ENCODE measurements around the gene ADARB2.
"Not testable (repeated sequence)": the region's sequence is repeated elsewhere in the genome, so short reads cannot be mapped to it uniquely, and the experiment has no call there.

The ADARB2 gene

GRCh38 chr10:1414893-1415292 lies 322.4 kb downstream of the ADARB2 start:
- DNase-seq = no peak

- DNase-seq = not testable (repeated sequence)
These were observed 323.0 kb downstream of the ADARB2 start for GRCh38 chr10:1414346-1414745.

- no peak for DNase-seq
These were observed 323.5 kb downstream of the ADARB2 start for GRCh38 chr10:1413823-1414222.

GRCh38 chr10:1413256-1413655 lies 324.1 kb downstream of the ADARB2 start:
- no peak for DNase-seq

- no peak for DNase-seq
These were observed 324.7 kb downstream of the ADARB2 start for GRCh38 chr10:1412531-1413189.

- no peak for DNase-seq
These were observed 325.4 kb downstream of the ADARB2 start for GRCh38 chr10:1411956-1412355.

- no peak for DNase-seq
These were observed 325.9 kb downstream of the ADARB2 start for GRCh38 chr10:1411451-1411850.

GRCh38 chr10:1410469-1411395 lies 326.6 kb downstream of the ADARB2 start:
- no peak for DNase-seq

GRCh38 chr10:1410032-1410431 lies 327.3 kb downstream of the ADARB2 start:
- DNase-seq = no peak

- no peak for DNase-seq
These were observed 327.9 kb downstream of the ADARB2 start for GRCh38 chr10:1409392-1409791.

GRCh38 chr10:1408651-1409367 lies 328.5 kb downstream of the ADARB2 start:
- DNase-seq = no peak

GRCh38 chr10:1406967-1407945 lies 330.1 kb downstream of the ADARB2 start:
- DNase-seq = no peak

GRCh38 chr10:1406132-1406966 lies 331.0 kb downstream of the ADARB2 start:
- no peak for DNase-seq

GRCh38 chr10:1404323-1405260 lies 332.7 kb downstream of the ADARB2 start:
- DNase-seq = no peak

- DNase-seq = no peak
These were observed 333.6 kb downstream of the ADARB2 start for GRCh38 chr10:1403508-1404322.

- DNase-seq = no peak
These were observed 334.4 kb downstream of the ADARB2 start for GRCh38 chr10:1402816-1403507.

GRCh38 chr10:1402016-1402770 lies 335.1 kb downstream of the ADARB2 start:
- DNase-seq = no peak

Measured in AML-193 (cell line).